IgD-negative memory B cell (primary cell): ENCODE results near the gene TAF1A. TPM values are rescaled to one million over a fixed set of nuclear protein-coding genes. Genes with fewer than 3 reads are reported as not detected.

ENCODE experiments used
- H3K27ac Mint-ChIP-seq, 3 donors: one replicate each; pipeline ENCODE4 v1.8.0; 2020 to 2022; ENCODE audit warnings: mild to moderate bottlenecking in 3 of 3, mixed read lengths in 3 of 3, moderate library complexity in 1 of 3
- H3K27me3 Mint-ChIP-seq: one replicate; pipeline ENCODE4 v1.8.0; 2021; ENCODE audit warnings: mixed read lengths
- H3K36me3 Mint-ChIP-seq: one replicate; pipeline ENCODE4 v1.8.0; 2020; ENCODE audit warnings: mild to moderate bottlenecking, mixed read lengths
- H3K4me1 Mint-ChIP-seq, 3 donors: one replicate each; pipeline ENCODE4 v1.8.0; 2020 to 2022; ENCODE audit warnings: mixed read lengths in 3 of 3, mild to moderate bottlenecking in 1 of 3
- H3K4me3 Mint-ChIP-seq, 4 donors: one replicate each; pipeline ENCODE4 v1.8.0; 2020 to 2022; ENCODE audit warnings: mild to moderate bottlenecking in 4 of 4, mixed read lengths in 4 of 4, moderate library complexity in 3 of 4
- H3K9me3 Mint-ChIP-seq, 3 donors: one replicate each; pipeline ENCODE4 v1.8.0; 2020 to 2021; ENCODE audit warnings: mixed read lengths in 3 of 3, mild to moderate bottlenecking in 1 of 3
- polyA plus RNA-seq: library from polyadenylated mRNA; unstranded; fragments of 300-500 nt; fragmentation: Illumina TruSeq; gene quantifications from one replicate; pipeline ENCODE4 v1.2.3, GENCODE V29; 2021

The TAF1A gene
- polyA plus RNA-seq, 1 donor from 2014 or later = 13.9 TPM

DNA sequence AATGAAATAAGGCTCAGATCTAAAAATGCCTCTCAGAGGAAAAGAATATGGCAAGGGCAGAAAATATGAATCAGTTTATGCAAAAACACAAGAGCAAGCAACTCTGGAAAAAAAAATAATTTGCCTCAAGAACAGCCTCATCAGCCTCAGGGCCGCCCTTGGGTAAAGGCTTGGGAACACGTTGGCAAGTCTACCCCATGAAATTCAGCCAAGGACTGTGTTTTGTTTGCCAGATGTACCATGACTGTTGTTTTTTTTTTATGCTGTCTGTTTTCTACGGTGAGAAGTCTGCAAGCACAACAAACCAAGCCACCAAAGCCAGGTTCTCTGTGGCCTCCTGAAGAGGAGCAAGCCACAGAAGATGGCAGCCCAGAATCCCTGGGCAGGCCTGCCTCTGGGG is 59.8 kb downstream of the TAF1A start:
- H3K4me3 Mint-ChIP-seq = no peak overlapping the region
- H3K27ac Mint-ChIP-seq = no peak overlapping the region
- peaks cover 8% of the 10 kb centered on the region for H3K27me3 Mint-ChIP-seq
- H3K36me3 Mint-ChIP-seq = peaks cover 4% of the 10 kb centered on the region
- no peaks in the 10 kb centered on the region for H3K4me1 Mint-ChIP-seq
- peaks cover 3 to 8% (median 4%) of the 10 kb centered on the region in 3 donors for H3K9me3 Mint-ChIP-seq

- peaks cover 4% of the 10 kb centered on the region for H3K36me3 Mint-ChIP-seq
Observed at GRCh38 chr1:222529181-222529580, 60.6 kb downstream of the TAF1A start.

GRCh38 chr1:222525951-222526350 is 63.8 kb downstream of the TAF1A start:
- Mint-ChIP-seq H3K4me1 (no peaks in the 10 kb centered on the region), H3K36me3 (peaks cover 4% of the 10 kb centered on the region)

More at GRCh38 chr1:222529181-222529580, 60.6 kb downstream of the TAF1A start:
- Mint-ChIP-seq H3K9me3 (peaks cover 3 to 8% (median 4%) of the 10 kb centered on the region in 3 donors), H3K4me3 (no peak overlapping the region), H3K27me3 (peaks cover 8% of the 10 kb centered on the region), H3K4me1 (no peaks in the 10 kb centered on the region), H3K27ac (no peak overlapping the region)

DNA sequence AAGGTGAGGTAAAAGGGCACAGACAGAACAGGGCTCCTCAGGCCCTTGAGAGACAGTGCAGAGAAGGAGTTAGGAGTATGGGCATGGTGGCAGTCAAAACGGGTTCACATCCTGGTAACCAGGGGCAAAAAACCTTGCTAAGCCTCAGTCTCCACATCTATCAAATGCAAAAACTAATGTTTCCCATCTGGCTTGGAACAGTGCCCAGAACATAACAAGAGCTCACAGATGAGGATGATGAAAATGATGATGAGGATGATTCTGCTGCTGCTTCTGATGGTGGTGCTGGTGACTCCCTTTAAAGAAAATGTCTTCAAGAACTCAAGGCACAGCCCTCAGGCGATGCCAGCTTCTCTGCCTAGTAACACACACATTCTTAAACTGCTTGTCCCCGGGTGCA is 65.9 kb downstream of the TAF1A start:
- Mint-ChIP-seq H3K27ac (no peak overlapping the region), H3K4me3 (no peak overlapping the region), H3K9me3 (peaks cover 3 to 14% (median 6%) of the 10 kb centered on the region in 3 donors), H3K4me1 (peaks cover 0 to 2% (median 0%) of the 10 kb centered on the region in 3 donors), H3K36me3 (peaks cover 4% of the 10 kb centered on the region), H3K27me3 (peaks cover 11% of the 10 kb centered on the region)

More at GRCh38 chr1:222525951-222526350, 63.8 kb downstream of the TAF1A start:
- H3K27ac Mint-ChIP-seq = no peak overlapping the region
- H3K9me3 Mint-ChIP-seq = peaks cover 3 to 14% (median 6%) of the 10 kb centered on the region in 3 donors
- peaks cover 11% of the 10 kb centered on the region for H3K27me3 Mint-ChIP-seq
- no peak overlapping the region for H3K4me3 Mint-ChIP-seq

GRCh38 chr1:222522105-222522915 is 67.4 kb downstream of the TAF1A start:
- no peak overlapping the region for H3K27ac Mint-ChIP-seq
- H3K36me3 Mint-ChIP-seq = peaks cover 4% of the 10 kb centered on the region

DNA sequence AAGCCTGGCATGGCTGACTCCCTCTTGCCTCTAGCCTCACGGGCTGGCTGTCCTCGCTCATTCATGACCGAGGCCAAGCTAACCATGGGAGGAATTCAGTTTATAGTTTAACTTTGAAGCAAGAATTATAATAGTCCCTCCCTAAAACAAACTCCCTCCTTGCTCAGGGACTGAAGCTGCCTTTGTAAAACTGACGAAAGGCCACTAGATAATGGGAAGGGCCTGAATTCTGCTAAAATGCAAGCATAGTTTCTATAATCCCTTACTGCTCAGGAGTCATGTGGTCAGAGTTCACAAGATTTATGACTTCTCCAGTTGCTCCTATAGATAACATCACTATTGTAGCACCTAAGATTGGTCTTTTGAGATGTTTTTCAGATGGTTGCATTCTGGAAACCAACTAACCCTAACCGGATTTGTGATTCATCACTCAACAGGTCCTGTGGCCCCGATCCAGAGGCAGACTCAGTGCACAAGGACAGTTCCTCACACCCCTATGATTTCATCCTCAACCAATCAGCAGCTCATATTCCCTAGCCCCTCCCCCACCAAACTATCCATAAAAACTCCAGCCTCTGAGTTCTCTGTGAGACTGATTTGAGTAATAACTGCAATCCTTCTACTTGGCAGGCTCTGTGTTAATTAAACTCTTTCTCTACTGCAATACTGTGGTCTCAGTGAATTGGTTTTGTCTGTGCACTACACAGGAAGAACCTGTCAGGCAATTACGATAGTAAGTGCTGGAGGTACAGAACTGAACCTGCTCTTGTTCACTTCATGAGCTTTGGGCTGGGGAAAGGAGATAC is 68.2 kb downstream of the TAF1A start:
- Mint-ChIP-seq H3K4me1 (peaks cover 0 to 2% (median 0%) of the 10 kb centered on the region in 3 donors), H3K27ac (no peak overlapping the region), H3K9me3 (peaks cover 0 to 6% (median 3%) of the 10 kb centered on the region in 3 donors), H3K4me3 (no peak overlapping the region), H3K36me3 (no peaks in the 10 kb centered on the region), H3K27me3 (peaks cover 3% of the 10 kb centered on the region)

More at GRCh38 chr1:222522105-222522915, 67.4 kb downstream of the TAF1A start:
- peaks cover 0 to 2% (median 0%) of the 10 kb centered on the region in 3 donors for H3K4me1 Mint-ChIP-seq
- H3K27me3 Mint-ChIP-seq = peaks cover 4% of the 10 kb centered on the region
- H3K9me3 Mint-ChIP-seq = peaks cover under 1 to 8% (median 6%) of the 10 kb centered on the region in 3 donors
- no peak overlapping the region for H3K4me3 Mint-ChIP-seq

Other genes starting within 250 kb of the TAF1A start
- gene HHIPL2, start 41.8 kb downstream of the TAF1A start, polyA plus RNA-seq = not detected
- 61.3 TPM for gene MIA3, start 28.2 kb upstream of the TAF1A start, polyA plus RNA-seq
- gene AIDA, start 122.6 kb upstream of the TAF1A start, polyA plus RNA-seq = 67.1 TPM
- gene BROX, start 122.6 kb upstream of the TAF1A start, polyA plus RNA-seq = 13.6 TPM
- 30.0 TPM for gene FAM177B, start 147.3 kb upstream of the TAF1A start, polyA plus RNA-seq
- gene DISP1, start 225.1 kb upstream of the TAF1A start, polyA plus RNA-seq = 5.4 TPM